NCI-H1048 (cell line): ENCODE measurements around the gene RAB3A.
"Not testable (repeated sequence)": the region's sequence is repeated elsewhere in the genome, so short reads cannot be mapped to it uniquely, and the experiment has no call there.

Experiments
- DNase-seq: peaks from one replicate; lab custom pipeline; 2025; lab: John Stamatoyannopoulos, UW

The RAB3A gene

DNA sequence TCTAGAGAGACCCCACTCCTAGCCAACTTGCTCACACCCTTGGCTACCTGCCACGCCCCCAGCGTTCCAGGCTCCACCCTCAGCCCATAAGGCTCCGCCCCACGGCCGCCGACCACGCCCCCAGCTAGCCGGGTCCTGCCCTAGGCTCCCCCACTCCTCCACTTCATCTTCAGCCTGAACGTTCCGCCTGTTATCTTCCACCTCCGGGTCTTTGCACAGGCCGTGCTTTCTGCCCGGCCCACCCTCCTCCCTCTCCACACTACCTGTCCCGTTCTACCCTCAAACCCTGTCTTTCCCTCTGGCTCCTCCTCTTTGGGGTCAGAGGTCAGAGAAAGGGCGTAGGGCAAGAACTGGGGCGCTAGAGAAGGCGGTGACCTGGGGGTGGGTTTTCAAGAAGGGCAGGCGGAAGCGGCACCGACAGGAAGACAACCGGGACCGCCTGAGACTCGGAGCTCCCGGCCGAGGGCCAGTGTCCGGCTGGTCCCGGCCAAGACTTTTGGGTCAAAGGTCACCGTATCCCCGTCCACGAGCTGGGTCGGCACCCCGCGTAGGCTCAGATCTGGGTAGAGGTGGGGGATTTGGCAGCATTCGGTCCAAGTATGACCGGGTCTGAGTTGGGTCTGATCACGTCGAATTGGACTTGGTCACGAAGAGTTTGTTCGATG is 20.1 kb upstream of the RAB3A start:
- DNase-seq, result no peak

DNA sequence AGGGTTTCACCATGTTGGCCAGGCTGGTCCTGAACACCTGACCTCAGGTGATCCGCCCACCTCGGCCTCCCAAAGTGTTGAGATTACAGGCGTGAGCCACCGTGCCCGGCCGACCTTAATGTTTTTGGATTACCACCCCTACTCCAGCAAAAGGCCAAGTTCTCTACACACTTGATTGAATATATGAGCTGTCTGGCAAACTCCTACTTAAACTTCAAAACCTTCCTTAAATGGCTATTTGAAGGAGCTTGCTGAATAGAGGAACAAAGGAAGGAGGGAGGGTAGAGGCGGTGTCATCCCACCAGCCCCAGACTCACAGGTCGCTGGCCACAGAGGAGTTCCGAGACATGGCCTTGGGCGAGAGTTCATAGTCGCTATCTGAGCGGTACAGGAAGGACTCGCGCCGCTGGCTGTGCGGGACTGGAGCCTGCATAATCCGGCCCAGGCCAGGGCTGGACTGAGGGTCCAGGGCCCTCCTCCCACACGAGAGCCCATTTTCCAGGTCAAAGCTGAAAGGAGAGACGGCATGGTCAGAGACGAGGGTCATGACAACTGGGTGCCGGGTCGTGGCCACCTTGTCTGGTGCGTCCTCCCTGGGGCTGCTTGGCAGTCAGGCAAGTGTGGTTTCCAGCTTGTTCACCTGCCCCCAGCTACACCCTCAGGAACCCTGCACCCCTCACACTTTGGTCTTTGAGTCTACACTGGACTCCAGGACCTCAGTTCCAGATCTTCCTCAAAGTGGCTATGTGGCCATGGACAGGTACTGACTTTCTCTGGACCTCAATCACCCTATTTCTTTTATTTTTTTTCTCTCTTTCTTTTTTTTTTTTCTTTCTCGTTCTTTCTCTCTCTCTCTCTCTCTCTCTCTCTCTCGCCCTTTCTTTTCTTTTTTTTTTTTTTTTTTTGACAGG is 18.2 kb upstream of the RAB3A start:
- no peak for DNase-seq

DNA sequence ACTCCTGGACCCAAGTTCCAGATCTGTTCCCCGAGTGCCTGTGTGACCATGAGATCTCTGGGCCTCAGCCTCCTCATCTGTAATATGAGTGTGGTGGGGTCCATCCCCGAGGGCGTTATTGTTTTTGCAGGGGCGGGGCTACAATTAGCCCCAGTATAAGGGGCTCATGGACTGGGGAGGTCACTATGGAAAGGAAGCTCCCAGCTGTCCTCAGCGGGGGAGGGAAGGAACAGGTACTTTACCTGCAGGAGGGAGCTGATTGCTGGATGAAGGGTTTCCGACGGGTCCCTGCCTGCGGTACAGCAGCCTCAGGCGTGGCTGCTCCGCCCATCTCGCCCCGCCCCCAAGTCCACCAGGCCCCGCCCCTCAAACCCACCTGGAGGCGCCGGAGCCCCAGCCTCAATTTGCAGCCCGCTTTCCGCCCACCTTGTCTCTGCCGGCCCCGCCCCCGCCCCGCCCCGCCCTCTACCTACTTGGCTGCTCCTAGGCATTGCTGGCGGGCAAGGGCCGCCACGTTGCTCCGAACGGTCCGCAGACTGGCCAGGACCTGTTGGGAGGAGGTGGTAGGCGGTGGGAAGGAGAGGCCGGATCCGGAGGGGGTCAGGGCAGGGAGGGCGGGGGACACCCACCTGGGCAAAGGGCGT is 16.9 kb upstream of the RAB3A start:
- DNase-seq, result no peak

GRCh38 chr19:18219911-18220631 is 16.2 kb upstream of the RAB3A start:
- no peak for DNase-seq

DNA sequence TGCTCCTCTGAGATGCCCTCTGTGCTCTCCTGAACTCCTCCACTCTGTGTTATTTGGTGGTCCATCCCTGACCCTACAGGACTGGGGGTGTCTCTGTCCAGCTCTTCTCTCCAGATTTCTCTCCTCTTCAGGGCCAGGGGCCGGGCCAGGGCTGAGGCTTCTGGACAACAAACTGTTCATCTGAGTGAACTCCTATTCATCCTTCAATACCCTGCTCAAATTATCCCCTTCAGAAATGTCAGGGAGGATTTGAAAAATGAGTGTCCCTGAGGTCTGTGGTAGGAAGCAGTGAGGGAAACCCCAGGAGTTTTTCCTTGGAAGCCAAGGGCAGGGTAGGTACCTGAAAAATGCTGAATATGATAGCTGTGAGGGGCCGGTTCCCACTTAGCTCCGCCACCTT is 14.8 kb upstream of the RAB3A start:
- DNase-seq, result no peak

GRCh38 chr19:18218159-18218558 is 14.3 kb upstream of the RAB3A start:
- DNase-seq, result no peak

- DNase-seq, result no peak
These were observed 12.9 kb upstream of the RAB3A start for GRCh38 chr19:18216789-18217188.

GRCh38 chr19:18214779-18215433 is 11.1 kb upstream of the RAB3A start:
- no peak for DNase-seq

- DNase-seq, result no peak
These were observed 7.8 kb upstream of the RAB3A start for GRCh38 chr19:18211683-18212082.

DNA sequence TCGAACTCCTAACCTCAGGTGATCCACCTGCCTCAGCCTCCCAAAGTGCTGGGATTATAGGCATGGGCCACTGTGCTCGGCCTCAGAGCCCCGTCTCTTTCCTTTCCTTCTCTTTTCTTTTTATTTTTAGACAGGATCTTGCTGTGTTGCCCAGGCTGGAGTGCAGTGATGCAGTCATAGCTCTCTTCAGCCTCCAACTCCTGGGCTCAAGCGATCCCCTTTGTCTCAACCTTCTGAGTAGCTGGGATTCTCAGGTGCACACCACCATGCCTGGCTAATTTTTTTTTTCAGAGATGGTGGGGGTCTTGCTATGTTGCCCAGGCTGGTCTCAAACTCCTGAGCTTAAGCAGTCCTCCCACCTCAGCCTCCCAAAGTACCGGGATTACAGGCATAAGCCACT is 6.1 kb upstream of the RAB3A start:
- not testable (repeated sequence) for DNase-seq

GRCh38 chr19:18208098-18208951 is 4.5 kb upstream of the RAB3A start:
- DNase-seq, result no peak

DNA sequence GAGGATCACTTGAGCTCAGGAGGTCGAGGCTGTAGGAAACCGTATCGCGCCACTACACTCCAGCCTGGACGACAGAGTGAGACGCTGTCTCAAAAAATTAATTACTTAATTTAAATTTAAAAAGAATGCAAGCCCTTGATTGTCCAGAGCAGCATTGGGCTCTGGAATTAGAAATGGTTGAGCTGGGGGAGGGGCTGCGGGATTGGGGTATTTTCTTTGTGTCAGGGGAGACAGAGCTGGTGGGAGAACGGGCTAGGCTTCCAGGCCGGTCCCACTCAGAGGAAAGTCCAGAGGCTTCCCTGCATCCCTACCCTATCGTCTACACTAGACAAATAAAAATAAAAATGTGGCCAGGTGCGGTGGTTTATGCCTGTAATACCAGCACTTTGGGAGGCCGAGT is 2.2 kb upstream of the RAB3A start:
- DNase-seq, result no peak

GRCh38 chr19:18205200-18205892 is 1.5 kb upstream of the RAB3A start:
- no peak for DNase-seq

DNA sequence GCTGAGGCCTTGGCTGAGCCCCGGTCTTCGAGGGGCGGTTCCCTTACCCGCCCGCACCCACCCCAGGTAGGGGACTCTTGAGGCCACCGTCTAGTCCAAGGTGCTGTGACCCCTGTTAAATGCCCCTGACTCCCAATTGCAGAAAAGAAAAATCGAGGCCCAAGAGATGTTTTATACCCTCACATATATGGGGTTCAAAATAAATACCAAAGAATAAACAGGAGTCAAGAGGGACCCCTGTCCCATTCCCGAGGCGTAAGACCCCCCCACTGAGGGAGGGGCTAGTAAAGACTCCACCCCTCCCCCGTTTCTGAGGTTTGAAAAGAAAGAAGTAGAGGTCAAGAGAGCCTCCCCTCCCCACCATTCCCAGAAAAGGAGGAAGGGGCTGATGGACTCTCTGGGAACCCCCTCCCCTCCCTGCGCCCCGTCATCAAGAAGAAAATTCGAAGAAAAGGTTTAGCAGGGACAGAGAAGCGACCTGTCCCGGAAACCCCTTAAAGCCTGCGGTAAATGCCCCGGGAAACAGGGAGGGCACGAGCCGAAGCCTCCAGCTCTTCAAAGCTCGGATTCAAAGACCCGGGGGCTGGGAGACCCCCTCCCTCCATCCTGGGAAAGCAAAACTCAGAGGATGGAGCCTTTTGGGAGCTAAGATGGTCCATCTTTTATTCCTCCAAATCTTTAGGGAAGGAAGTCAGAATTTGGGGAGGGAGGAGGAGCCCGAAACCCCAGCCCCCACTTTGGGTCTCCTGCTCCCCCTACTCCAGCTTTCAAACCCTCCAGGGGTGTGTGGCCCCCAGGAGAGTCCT is 755 bp upstream of the RAB3A start:
- DNase-seq, result no peak

DNA sequence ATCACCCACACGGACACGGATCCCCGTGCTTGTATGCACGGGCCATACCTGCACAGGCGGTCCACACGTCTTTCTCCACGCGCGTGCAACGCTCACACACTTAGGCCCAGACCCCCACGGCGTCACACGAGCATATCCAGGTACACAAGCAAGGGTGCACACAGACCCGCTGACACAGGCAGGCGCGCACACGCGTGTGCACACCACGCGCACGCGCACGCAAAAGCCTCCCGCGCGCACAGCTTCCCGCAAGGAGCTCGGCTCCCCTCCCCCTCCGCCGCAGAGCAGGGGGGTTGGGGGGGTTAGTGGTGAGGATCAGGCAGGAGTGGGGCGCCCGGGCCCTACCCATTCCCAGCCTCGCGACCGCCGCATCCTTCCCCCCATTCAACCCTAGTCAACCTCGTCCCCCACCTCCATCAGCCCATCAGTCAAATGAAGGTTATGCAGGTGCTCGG is 407 bp downstream of the RAB3A start:
- no peak for DNase-seq

GRCh38 chr19:18202778-18203407 is 949 bp downstream of the RAB3A start:
- no peak for DNase-seq

- no peak for DNase-seq
These were observed 1.5 kb downstream of the RAB3A start for GRCh38 chr19:18202397-18202777.

- DNase-seq, result no peak
These were observed 5.5 kb downstream of the RAB3A start for GRCh38 chr19:18198374-18198773.

DNA sequence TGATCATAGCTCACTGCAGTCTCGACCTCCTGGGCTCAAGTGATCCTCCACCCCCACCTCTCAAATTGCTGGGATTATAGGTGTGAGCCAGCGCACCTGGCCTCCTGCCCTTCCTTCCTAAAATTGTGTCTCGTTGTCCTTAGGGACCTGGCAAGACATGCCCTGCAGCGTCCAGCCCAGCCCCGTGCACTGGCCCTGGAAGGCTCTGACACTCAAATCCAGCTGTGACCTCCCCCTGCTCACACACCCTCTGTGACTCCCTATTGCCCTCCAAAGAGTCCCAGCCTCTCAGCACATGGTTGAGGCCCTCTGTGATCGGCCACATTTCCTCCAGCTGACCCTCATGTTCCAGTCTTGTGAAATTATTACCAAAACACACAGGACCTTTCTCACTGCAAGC is 5.9 kb downstream of the RAB3A start:
- DNase-seq, result no peak
